Stimulated activated CD8-positive, alpha-beta memory T cell treated with anti-CD3 and anti-CD28 coated beads, Interleukin-15, amount 100 ng/mL, for 48 hours (primary cell): ENCODE data around the gene COX4I1.

ENCODE experiments used
- DNase-seq, 2 donors: peaks; one replicate each; pipeline ENCODE4 v3.0.0-alpha.2; 2020; ENCODE audit warnings: low read depth in 2 of 2

Gene COX4I1

GRCh38 chr16:85767531-85767930 lies 32.0 kb upstream of the COX4I1 start:
- no peak for DNase-seq

- DNase-seq: no peak
Measured at GRCh38 chr16:85768199-85768598, 31.3 kb upstream of the COX4I1 start.

GRCh38 chr16:85770741-85771140 lies 28.8 kb upstream of the COX4I1 start:
- DNase-seq: no peak

DNA sequence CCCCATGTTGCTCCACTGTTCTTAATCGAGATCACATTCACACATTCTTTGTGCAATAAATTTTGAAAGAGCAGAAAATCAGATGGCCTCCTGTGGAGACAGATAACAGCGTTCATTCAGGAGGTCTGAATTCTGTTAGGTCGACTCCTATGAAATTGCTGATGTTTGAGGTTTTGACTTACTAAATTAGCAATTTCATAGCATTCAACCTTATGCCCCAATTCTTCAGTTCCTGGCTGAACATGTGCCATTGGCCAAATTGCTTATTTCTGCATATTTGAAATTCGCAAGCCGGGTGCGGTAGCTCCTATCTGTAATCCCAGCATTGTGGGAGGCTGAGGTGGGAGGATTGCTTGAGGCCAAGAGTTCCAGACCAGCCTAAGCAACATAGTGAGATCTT lies 26.5 kb upstream of the COX4I1 start:
- no peak for DNase-seq

- DNase-seq: no peak
Measured at GRCh38 chr16:85774136-85774535, 25.4 kb upstream of the COX4I1 start.

DNA sequence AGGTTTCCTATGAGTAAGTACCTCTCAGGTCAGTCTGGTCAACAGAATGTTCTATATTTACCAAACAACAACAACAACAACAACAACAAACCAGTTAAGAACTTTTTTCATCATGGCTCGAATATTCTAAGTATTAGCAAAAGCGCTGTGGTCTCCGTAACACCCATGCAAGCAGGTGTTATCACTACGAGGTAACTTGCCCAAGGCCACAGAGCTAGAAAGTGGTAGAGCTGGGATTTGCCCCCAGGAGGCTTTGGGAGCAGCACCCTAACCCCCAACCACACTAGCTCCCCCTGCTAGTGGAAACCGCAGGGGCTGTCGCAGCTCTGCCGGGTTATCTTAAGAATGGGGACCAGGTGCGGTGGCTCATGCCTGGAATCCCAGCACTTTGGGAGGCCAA lies 24.7 kb upstream of the COX4I1 start:
- no peak for DNase-seq

DNA sequence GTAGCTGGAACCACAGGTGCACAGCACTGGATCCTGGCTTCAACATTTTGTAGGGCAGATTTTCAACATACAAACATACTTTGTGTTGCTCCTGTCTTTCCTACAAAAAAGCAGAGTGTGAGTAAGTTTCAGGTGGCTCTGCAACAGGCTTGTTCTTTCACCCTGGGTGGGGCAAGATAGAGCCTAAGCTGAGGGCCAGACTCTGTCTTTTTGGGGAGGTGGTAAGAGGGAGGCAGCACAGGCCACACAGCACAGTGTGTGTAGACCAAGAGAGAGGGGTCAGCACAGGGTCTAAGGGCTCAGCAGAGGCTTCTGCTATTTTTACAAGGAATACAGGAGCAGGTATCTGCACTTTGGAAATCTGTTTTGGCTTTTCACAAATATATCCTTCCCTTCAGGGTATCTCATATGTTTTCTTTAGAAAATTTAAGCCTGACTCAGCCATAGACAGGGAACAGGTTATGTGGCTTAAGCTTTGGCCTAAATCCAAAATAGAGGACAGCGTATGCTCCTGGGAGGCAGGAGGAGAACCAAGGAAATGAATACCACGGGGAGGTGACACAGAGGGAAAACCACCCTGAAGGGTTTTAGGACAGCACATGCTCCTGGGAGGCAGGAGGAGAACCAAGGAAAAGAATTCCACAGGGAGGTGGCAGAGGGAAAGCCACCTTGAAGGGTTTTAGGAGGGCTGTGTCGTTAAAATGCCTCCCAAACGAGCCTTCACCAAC lies 21.7 kb upstream of the COX4I1 start:
- DNase-seq: no peak

- peak in 1 of 2 donors; percentile 52 for DNase-seq
Measured at GRCh38 chr16:85778873-85779272, 20.6 kb upstream of the COX4I1 start.

GRCh38 chr16:85780281-85780680 lies 19.2 kb upstream of the COX4I1 start:
- no peak for DNase-seq

- no peak for DNase-seq
Measured at GRCh38 chr16:85781156-85781555, 18.3 kb upstream of the COX4I1 start.

GRCh38 chr16:85781695-85782370 lies 17.7 kb upstream of the COX4I1 start:
- DNase-seq: no peak

- no peak for DNase-seq
Measured at GRCh38 chr16:85782451-85782850, 17.0 kb upstream of the COX4I1 start.

DNA sequence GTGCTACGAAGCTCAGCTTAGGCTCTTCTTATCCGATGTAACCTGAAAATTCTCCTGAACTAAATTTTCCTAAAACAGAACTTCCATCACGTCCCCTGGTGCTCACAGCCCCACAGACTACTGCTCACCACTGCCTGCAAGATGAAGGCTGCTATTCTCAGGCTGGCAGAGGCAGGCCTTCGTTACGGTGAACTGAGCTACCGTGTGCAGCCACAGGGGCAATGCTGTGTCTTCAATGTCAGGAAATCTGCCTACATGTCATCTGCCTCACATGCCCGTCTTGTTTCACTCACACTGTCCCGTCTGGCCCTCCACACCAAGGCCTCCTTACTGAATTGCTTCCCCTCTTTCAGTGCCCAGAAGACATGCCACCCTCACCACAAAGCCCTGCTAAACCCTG lies 16.1 kb upstream of the COX4I1 start:
- no peak for DNase-seq

- no peak for DNase-seq
Measured at GRCh38 chr16:85784813-85785212, 14.7 kb upstream of the COX4I1 start.

GRCh38 chr16:85785927-85786326 lies 13.6 kb upstream of the COX4I1 start:
- DNase-seq: no peak

DNA sequence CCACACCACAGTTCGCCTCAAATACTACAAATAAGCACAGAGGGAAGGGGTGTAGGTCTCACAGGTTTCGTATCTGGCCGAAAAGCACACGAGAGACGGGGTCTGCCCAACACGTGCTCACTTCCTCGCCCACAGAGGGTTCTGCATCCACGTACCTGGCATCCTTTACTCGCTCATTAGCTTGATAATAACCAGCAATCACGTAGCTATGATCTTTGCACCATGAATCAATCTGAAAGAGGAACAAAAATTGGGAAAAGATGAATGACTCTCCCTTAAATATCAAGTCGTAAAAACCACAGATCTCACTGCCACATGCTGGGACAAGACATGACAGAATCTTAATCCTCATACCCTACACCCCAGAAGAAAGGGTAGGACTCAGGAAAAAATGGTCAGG lies 10.7 kb upstream of the COX4I1 start:
- DNase-seq: no peak

DNA sequence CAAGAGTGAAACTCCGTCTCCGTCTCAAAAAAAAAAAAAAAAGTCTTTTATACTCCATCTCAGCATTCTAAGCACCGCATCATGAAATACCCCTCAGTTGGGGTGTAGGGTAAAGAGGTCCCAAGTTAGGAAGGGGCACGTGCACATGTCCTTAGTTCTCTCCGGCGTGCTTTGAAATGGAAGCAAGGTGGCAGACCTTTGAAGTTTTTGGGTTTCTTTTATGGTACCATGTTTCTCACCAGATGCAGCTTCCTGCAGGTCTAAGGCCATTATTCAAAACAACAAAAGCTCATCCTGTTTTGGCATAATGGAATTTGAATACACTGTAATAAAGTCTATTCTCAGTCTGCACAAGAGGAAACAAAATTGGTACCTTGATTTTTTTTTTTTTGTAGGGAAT lies 9.7 kb upstream of the COX4I1 start:
- no peak for DNase-seq

DNA sequence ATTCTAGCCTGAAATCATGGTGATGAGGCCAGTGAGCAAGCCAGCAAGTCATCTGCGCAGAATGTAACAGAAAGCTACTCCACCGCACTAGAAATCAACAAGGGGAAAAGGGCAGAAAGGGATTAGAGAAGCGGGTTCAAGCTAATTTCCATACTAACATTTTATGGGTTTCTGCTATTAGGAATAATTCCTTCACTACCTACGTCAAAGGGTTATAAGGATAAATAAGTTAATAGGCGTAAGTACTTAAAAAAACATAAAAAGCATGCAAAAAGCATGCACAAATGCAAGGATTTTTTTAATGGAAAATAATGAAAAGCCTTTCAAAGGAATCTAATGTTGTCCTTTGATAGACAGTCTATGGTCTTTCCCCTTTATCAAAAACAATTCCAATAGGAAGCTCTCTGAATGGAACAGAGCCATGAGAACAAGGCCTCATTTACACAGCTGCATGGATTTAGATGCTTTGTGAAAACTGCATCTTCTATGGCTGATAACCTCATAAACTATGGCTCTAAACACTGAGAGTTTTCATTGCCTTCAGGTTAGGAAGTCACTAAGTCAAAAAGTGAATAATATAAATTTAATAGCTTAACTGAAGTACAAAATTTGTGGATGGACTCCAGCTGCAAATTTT lies 5.7 kb upstream of the COX4I1 start:
- no peak for DNase-seq

DNA sequence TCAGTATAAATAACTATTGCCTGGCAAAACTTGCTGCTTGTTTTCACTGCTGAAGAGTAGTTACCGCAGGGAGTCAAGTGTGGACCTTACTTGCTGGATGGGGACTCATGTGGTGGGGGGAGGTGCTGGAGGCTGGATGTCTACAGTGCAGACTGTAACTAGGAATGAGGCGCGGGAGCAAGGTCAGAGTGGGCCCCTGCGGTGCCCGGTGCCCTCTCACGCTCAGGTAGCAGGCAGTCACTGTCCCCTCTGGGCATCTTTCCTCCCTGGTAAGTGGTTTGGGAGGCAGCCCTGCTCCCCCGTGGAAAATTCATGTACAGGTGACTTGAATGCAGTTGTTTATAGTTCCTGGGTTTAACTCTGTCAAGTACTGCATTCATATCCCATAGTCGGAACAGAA lies 4.8 kb upstream of the COX4I1 start:
- DNase-seq: no peak

GRCh38 chr16:85796152-85796551 lies 3.3 kb upstream of the COX4I1 start:
- no peak for DNase-seq

- DNase-seq: no peak
Measured at GRCh38 chr16:85796599-85796998, 2.9 kb upstream of the COX4I1 start.

GRCh38 chr16:85798283-85798776 lies 1.2 kb upstream of the COX4I1 start:
- no peak for DNase-seq

DNA sequence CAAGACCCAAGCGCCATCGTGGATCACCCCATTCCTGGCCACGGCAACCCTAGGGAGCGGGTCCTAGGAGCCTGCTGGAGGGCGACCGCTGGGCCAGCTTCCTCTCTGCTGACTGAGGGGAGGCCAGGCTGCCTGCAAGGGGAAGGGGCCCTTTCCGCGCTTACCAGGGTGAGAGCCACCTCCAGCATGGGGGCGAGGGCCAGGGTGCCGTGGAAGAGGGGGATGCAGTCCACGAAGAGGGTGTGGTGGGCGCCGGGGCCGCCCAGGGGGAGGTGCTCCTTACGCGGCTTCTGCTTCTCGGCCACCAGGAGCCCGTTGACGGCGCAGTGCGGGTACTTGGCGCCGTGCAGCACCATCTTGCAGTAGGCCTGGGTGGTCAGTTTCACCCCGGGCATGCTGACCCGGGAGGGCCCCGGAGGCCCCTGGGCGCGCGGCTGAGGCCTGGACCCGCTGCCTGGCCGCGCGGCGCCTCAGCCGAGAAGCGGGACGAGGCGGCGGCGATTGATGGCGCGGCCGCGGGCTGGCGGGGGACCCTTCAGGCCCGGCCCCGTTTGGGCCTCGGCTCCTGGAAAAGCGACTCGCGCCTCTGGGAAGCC lies 496 bp upstream of the COX4I1 start:
- DNase-seq: peak; percentile 20 to 21
